ENCODE measurements around the gene CPNE4.

CPNE4 gene

GRCh38 chr3:131795390-131796090, 239.3 kb downstream of the CPNE4 start:
- no peak for DNase-seq

- peak; percentile 14 for DNase-seq
These were observed 239.9 kb downstream of the CPNE4 start for GRCh38 chr3:131794766-131795388.

DNA sequence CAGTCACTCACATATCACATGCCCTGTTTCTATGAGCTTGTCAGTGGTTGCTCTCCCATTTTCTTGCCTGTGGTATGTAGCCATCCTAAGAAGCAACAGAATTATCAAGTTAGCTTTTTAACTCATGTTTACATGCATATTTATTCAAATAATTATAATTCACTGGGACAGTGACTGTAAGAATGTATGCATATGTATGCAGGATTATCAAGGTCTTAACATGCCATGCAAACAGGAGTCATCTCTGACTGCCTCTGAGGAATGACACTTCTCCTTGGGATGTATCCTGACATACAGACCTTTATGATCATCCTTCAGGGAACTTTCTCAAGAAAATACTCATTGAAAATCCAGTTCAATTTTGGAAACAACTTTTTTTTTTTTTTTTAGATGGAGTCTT, 240.9 kb downstream of the CPNE4 start:
- DNase-seq, result no peak

DNA sequence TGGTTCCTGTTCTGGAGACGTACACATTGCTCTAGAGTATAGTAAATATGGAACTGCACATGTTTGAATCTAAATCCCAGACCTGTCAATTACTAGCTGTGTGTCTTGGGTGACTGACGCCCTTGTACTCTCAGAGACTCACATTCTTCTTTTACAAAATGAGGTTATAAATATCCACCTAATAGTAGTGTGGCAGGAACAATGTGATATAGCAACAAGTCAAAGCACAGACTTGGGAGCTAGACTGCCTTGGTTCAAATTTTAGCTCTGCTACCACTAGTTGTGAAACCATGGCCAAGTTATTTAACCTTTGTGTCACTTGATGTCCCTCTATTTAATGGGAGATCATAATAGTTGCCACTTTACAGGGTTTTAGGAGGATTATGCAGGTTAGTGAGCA, 245.6 kb downstream of the CPNE4 start:
- no peak for DNase-seq

- no peak for DNase-seq
These were observed 248.4 kb downstream of the CPNE4 start for GRCh38 chr3:131786386-131786785.

DNA sequence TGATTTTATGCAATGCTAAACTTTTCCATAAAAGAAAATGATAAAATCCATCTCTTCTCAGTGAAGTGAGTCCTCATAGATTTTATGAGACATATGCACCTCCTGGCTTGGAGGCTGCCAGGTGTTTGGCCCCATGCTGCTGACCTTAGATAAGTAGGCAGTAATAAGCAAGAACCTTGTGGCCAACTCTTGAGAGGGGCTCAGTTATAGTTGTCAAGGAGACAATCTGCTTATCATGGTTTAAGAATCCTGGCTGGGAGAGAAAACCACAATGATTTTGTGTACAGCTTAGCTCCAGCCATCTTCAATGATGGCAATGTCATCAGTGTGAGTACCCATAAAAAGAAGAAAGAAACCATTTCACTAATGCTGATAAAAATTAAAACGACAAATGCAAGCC, 252.1 kb downstream of the CPNE4 start:
- DNase-seq, result no peak

DNA sequence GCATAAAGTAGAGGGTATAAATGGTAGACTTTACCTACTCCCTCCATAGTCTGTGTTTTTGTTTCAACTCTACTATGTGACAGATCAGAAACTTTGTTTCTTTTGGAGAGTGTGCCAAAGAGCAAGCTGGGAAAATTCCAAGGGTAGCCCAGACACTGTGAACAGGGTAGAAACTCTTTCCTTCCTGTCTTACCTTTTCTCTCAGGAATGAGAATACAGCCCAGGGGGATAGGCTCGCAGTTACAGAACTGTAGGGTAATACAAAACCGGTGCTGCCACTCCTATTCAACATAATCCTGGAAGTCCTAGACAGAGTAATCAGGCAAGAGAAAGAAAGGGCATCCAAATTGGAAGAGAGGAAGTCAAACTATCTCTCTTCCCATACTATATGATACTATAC, 256.3 kb downstream of the CPNE4 start:
- no peak for DNase-seq

- no peak for DNase-seq
These were observed 259.2 kb downstream of the CPNE4 start for GRCh38 chr3:131775650-131776049.

- DNase-seq, result no peak
These were observed 262.4 kb downstream of the CPNE4 start for GRCh38 chr3:131772269-131773026.

- no peak for DNase-seq
These were observed 271.7 kb downstream of the CPNE4 start for GRCh38 chr3:131762981-131763564.

DNA sequence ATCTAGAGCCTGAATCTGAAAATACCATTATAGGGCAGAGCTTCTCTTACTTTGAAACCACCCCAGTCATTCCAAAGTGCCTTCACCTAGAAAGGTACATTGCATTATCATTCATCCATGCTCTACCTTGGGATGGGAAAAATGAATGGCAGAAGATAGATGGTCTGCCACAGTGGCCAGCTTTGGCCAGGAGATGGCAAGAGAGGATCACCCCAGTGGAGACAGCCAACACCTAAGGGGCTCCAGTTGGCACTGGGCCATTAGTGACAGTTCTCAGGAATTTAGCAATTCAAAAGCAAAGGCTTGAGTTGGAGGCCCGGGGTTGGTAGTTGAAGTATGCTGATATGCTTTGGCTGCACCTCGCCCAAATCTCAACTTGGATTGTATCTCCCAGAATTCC, 278.4 kb downstream of the CPNE4 start:
- DNase-seq, result no peak

DNA sequence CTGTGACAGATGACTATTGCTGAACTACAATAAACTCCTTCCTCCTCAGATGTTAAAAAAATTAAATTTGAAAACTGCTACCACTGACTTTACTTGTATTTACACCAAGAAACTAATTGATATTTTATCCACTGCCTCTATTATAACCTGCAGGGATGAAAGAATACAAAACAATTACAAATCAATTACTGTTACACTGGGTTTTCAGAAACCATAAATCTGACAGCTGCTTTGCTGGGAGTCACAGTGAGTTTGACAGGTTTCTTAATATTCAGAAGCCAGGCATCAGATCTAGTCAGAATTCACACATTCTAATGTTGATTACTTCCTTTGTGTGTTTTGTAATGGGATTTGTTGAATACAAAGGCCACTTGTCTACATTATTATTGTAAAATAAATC, 279.4 kb downstream of the CPNE4 start:
- no peak for DNase-seq

GRCh38 chr3:131750256-131750655, 284.6 kb downstream of the CPNE4 start:
- DNase-seq, result no peak

GRCh38 chr3:131749826-131750225, 285.0 kb downstream of the CPNE4 start:
- no peak for DNase-seq

- no peak for DNase-seq
These were observed 287.3 kb downstream of the CPNE4 start for GRCh38 chr3:131747466-131747865.

DNA sequence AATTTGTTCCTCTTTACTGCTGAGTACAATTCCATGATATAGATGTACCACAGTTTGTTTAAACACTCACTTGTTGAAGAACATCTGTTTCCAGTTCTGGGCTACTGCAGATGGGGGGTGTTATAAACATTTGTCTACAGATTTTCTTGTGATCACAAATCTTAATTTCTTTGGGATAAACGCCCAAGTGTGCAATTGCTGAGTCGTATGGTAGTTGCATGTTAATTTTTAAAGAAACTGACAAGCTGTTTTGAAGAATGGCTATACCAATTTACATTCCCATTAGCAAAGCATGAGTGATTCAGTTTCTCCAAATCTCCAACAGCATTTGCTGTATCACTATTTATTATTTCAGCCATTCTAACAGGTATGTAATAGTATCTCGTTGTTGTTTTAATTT, 290.0 kb downstream of the CPNE4 start:
- DNase-seq, result no peak

DNA sequence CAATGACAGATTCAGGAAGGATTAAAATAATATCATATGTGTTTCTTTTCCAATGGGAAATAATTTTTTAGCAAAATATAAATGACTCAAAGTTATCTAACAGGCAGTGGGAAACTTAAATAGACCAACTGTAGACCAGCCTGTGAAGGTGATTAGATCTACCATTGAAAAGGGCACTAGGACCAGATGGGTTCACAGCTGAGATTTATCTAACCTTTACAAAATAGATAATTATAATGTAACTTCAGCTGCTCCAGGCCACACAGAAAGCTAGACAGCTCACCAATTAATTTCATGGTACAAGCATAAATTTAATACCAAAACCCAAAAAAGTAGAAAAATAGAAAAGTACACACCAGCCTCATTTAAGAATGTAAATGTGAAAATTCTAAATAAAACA, 291.7 kb downstream of the CPNE4 start:
- no peak for DNase-seq

DNA sequence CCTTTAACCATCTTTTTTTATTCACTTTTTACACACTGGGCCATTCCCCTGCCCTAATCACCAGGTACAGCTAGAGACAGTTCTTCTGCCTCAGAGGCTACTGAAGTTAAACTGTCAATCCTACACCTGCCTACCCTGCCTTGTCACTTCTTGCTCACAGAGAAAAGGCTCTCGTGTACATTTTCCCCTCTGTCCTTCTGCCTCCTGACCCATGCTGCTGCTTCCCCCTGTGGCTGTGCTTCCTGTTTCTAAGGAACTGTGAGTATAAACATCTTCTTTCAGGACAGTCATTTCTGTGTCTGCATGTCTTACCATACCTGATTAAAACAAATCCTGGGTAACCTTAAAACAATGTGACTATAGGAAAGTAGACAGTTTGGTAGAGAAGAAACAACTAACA, 295.6 kb downstream of the CPNE4 start:
- no peak for DNase-seq

DNA sequence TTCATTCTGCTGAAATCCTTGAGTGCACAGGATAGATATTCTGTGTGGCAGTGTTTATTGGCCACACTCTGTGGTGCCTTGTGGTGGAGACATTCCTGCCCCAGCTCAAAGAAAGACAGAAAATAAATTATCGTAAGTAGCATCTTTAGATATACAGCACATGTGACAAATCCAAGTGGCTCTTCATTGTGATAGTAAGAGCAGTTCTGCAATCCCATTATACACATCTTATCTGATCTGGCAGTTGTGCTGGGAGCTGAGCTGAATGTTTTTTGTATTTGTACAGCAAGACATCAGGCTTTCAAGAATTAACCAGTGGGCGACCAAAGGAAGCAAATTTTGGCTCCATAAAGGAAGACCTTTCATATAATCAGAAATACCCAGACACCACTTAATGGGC, 296.7 kb downstream of the CPNE4 start:
- DNase-seq, result no peak

DNA sequence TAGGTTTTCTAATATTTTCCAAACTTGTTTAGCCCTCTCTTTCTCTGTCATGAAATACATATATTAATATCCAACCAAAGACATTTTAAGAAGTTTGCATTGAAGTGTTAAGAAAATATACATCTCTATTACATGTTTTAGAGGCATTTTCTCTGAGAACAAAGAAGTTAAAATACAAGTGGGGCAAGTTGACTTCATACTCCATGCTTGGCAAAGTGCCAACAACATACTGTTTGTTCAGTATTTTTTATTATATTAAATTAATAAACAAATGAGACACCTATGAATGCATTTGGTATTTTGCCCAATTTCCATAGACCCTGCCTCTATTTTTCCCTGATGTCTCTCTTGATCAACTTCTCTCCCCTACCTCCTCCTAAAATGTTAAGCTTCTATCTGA, 299.3 kb downstream of the CPNE4 start:
- DNase-seq, result no peak

- DNase-seq, result no peak
These were observed 299.7 kb downstream of the CPNE4 start for GRCh38 chr3:131735116-131735515.

DNA sequence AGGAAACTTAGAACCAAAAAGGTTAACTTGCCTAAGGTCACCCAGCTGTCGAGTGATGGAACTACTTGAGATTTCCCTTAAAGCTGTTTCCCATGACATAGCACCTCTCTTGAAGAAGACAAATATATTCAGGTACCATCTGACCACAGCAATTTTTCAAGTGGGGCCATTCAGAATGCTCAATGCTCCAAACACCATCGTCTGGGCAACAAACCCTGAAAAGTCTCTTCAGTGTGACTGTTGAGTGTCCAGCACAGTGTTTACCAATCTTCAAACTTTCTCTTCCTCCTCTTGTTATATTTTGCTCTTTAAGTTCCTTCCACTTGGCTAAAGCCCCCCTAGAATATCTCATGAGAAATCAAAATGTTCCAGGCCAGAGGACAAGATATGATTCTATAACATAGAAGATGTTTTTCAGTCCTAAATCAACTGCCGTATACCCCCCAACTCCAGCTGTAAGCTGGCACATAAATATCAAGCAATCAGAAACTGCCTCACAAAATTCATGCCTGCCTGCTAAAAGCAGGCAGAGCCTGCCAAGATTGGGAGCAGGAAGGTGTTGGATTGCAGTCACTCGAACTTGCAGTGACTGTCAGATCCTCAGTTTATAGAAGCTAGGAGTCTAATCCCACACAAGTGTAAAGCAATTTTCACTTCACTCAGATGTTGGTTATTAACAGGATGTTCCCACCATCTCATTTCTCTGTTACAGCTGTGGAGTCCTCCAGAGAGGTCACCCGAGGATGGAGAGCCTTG, 301.6 kb downstream of the CPNE4 start:
- DNase-seq, result no peak

DNA sequence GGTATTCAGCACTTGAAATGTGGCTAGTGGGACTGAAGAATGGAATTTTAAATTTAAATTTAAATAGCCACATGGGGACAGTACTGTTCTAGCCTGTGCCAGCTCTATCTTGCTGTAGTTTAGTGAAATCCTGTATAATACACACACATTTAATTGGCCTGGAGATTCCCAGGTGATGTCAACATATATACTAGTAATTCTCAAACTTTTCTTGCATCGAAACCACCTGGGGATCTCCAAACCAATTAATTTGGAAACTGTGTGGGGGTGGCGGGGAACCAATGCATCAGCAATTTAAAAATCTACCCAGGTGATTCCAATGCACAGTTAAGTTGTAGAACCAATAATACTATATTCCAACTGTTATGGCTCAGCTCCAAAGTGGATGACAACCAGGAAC, 303.1 kb downstream of the CPNE4 start:
- DNase-seq, result no peak
